Stimulated activated CD4-positive, alpha-beta T cell treated with anti-CD3 and anti-CD28 coated beads, Interleukin-15, amount 100 ng/mL, for 48 hours (primary cell): Measurements from ENCODE around the gene CDC34.

Source experiments
- DNase-seq, 2 donors: peaks; one replicate each; pipeline ENCODE4 v3.0.0-alpha.2; 2020; ENCODE audit warnings: low read depth in 2 of 2

The CDC34 gene

GRCh38 chr19:531753-532560, at the start of gene CDC34:
CDC34 (plus strand) TSS chr19:531760; CDS start chr19:531932, 172 bp downstream.
- no peak for DNase-seq

DNA sequence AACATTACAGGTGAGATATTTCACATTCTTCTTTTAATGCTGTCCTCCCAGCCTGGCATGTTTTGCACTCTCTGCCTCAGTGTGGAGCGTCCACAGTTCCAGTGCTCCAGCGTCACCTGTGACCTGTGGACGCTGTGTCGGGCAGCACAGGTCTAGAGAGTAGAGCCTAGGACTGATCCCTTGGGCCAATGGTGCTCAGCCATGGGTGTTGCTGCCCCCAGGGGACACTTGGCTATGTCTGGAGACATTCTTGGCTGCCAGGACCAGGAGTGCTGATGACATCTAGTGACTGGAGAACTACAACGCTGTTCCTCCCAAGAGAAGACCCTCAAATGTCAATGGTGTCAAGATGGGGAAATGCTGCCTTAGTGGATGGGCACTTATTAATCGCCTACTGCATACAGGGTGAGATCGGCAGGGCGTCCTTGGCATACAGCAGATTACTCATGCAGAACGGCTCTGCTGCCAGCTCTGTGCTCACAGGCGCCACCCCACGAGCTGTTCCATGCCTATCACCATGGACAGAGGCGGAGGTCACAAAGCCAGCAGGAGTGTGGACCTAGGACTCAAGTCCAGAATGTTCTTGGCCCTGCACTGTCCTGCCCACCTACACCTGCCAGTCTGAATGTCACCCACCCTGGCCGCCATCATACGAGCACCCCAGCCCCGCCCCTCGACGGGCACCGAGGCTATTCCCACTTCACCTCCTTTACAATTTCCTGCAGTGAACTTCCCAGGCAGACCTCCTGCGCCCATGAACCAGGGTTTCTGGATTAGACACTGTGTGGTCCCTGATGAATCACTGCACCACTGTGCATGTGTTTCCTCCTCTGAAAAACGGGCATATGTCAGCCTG, 49.1 kb upstream of the CDC34 start:
- no peak for DNase-seq

DNA sequence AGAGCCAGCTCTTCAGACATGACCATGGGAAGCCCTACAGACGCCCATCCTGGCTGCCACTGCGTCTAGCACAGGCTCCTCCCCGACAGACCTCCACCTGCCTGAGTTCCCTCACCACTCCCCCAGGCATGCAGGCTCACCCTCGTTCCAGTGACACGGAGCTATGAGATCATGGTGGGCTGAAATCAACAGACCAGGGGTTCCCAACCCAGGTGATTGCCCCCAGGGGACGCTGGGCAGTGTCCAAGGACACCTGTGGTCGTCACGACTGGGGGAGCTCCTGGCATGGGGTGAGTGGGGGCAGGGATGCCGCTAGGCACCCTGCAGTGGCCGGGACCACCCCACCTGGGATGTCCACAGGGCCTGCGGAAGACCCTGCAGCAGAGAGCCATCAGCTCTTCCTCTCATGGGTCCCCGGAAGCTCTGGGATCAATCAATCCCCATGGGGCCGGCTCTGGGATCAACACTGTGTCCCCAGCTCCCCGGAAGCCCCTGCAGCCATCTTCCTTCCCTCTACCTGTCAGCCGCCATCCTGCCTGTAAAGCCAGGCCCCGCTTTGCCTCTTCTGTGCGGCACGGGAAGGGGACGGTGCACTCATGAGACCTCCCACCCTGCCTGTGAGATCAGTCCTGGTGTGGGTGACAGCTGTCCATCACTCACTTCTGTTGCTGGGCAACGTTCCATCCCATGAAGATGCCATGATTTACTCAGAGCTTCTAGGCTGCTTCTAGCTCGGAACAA, 48.1 kb upstream of the CDC34 start:
- DNase-seq: no peak

- no peak for DNase-seq
Measured at GRCh38 chr19:484494-484893, 47.1 kb upstream of the CDC34 start.

DNA sequence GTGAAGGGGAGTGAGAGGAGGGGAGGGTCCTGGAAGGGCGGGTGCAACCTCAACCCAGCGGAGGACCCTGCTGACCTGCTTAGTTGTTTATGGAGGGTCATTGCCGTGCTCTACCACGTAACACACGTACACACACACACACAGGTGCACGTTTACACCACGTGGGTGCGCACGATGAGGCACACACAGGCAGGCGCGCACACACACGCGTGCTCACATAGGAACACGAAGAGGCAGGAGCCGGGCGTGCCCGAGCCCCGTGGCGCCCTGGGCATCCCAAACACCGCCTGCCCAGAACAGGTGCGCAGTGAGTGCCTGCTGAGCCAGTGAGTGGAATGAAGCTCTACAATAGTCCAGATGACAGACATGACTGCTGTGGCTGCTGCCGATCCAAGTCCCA, 46.5 kb upstream of the CDC34 start:
- DNase-seq: no peak

- DNase-seq: no peak
Measured at GRCh38 chr19:485583-486236, 45.9 kb upstream of the CDC34 start.

DNA sequence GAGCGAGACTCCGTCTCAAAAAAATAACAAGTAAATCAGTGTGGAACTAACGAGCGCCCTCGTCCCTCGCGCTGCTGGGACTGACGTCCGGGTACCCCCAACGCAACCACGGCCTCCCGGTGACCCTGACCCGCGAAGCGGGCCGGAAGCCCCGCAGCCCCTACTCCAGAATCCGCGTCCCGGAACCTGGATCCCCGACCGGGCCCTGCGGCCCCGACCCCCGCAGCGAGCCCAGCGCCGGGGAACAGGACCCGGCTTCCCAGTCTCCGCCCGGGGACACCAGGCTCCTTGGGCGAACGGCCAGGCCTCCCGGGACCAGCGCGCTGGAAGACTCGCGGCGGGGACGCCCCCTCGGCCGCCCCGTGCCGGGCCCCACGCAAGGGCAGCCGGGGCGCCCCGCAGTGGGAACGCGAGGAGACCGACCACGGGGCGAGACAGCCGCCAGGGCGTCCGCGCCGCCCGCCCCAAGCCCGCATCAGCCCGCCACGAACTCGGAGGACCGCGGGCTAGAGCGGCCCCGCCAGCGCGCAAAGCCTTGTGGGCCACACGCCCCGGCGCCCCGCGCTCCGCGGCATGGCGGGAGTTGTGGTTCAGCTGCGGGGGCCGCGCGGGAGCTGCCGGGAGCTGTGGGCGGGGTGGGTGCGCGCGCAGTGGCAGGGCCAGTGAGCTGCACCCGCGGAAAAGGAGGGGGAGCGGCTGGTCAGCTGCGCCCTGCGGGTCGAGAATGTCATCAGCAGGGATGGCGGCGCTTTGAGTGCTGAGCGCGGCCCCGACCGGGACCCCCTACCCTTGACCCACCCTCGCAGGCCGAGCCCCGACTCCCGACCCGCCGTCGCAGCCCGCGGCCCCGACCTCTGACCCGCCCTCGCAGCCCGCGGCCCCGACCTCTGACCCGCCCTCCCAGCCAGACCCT, 42.8 kb upstream of the CDC34 start:
- peak; percentile 78 to 90 for DNase-seq

DNA sequence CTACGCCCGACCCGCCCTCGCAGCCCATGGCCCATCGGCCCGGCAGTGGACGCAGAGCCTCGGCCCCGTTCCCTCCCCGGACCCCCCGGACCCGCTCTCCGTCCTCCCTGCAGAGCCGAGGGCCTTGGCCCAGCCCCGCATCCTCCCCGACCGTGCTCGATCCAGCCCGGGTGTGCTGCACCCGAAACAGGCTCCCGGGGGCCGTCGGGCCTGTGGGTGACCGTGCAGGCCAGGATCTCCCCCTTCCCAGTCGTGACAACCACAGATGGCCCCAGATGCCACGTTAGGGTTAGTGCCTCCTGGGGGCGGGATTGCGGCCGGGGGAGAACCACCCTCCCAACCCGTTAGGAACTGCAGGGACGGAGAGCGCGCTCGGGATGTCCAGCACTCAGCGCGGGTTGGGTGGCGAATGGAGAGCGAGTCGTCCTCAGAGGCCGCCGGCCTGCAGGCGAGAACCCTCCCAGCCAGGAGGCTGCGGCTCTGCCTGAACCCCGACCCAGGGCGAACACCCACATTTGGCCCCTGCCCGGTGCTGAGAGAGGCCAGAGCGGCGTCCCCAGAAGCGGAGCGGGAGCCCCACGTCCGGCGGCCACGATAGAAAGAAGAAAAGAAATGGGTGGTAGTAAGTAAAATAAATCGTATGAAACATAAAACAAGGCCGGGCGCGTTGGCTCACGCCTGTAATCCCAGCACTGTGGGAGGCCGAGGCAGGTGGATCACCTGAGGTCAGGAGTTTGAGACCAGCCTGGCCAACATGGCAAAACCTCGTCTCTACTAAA, 42.0 kb upstream of the CDC34 start:
- DNase-seq: no peak

DNA sequence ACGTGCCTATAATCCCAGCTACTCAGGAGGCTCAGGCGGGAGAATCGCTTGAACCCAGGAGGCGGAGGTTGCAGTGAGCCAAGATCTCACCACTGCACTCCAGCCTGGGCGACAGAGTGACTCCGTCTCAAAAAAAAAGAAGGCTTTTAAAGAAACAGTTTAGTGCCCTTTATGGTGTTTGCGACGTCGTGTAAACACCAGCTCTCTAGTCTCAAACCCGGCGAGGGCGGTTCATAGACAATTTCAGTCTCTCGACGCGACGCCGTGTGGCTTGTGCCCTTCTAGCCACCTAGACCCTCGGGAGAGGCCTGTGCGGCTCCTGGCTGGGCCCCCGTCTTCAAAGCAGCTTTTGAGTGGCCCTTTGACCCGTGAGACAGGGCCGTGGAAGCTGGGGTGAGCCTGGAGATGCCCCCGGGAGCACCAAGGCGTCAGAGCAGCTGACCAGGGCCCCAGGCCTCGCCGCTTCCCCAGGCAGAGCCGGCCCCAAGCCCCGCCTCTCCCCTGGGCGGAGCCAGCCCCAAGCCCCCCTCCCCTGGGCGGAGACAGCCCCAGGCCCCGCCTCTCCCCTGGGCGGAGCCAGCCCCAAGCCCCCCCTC, 40.3 kb upstream of the CDC34 start:
- DNase-seq: no peak

- no peak for DNase-seq
Measured at GRCh38 chr19:492091-492531, 39.4 kb upstream of the CDC34 start.

GRCh38 chr19:493391-494170, 38.0 kb upstream of the CDC34 start:
- no peak for DNase-seq

- no peak for DNase-seq
Measured at GRCh38 chr19:494171-495080, 37.1 kb upstream of the CDC34 start.

DNA sequence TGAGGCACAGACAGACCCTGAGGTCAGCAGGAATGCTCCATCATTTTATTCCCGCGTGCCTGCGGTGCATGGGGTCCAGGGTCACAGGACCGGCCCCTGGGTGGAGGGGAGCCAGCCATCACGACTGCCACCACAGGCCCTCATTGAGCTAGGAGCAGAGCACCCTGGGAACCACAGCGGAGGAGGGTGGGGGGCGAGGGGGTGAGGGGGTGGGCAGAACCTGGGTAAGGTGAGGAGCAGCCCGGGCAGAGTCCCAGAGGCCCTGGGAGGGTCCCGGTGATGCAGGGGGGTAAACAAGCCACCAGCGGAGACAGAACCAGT, 36.5 kb upstream of the CDC34 start:
- DNase-seq: no peak

- no peak for DNase-seq
Measured at GRCh38 chr19:495402-496111, 36.0 kb upstream of the CDC34 start.

DNA sequence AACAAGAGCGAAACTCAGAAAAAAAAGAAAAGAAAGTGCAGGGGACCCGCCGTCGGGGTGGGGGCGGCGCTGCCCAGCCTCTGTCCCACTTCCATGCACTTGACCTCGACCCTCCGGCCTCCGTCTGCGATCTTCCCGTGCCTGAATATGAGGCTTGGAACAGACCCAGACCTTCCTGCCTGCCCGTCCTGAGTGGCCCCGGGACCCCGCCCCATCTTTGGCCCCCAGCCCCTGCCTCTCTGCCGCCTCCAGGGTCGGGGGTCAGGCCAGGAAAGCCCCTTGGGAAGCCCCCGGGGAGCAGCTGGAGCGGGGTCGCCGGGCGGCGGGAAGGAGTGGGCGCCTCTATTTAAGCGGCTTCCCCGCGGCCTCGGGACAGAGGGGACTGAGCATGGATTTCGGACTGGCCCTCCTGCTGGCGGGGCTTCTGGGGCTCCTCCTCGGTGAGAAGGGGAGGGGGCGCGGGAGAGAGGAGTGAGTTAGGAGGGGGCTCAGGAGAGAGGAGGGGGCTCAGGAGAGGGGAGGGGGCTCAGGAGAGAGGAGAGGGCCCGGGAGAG, 35.4 kb upstream of the CDC34 start, which contains the start of gene MADCAM1:
MADCAM1 (plus strand) TSS at position 375 of the 554 bp plus-strand sequence; CDS start at position 389, 14 bp downstream.
- no peak for DNase-seq

- DNase-seq: no peak
Measured at GRCh38 chr19:496986-497385, 34.6 kb upstream of the CDC34 start.

- no peak for DNase-seq
Measured at GRCh38 chr19:497491-497868, 34.1 kb upstream of the CDC34 start.
